HG03135 (cell line): Measurements from ENCODE around the gene ACACA.

ENCODE experiments used
- ATAC-seq: cut with Tn5 transposase; IDR thresholded peaks from one replicate; pipeline ENCODE4 v1.9.1; 2021; ENCODE audit warnings: mild to moderate bottlenecking, moderate library complexity; ENCODE audit not compliant: unreplicated experiment

ACACA gene

DNA sequence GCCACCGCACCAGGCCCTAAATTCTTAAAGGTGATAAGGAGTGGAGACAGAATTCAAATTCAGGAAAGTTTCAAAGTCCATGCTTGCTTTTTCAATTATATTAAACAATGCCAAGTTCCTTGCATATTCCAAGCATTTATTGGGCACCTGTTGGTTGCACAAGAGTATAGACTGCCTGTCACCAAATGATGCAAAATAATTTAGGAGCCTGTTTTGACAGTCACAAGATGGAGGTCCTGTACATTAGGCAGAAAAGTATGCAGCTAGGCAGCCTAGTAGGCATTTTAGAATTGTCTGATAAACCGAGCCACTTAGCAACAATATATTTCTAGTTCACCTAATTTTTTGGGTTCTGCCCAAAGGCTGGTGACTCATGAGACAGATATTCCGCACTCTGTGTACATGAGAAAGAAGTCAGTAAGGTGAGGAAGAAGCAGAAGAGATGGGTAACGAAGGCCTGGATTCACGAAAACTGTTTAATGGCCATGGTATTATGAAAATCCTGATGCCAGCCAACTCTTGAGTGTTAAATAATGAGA, 7.3 kb downstream of the ACACA start:
- no peak for ATAC-seq

- no peak for ATAC-seq
These were observed 13.3 kb downstream of the ACACA start for GRCh38 chr17:37393352-37393751.

GRCh38 chr17:37392024-37392590, 14.5 kb downstream of the ACACA start:
- ATAC-seq, result no peak

DNA sequence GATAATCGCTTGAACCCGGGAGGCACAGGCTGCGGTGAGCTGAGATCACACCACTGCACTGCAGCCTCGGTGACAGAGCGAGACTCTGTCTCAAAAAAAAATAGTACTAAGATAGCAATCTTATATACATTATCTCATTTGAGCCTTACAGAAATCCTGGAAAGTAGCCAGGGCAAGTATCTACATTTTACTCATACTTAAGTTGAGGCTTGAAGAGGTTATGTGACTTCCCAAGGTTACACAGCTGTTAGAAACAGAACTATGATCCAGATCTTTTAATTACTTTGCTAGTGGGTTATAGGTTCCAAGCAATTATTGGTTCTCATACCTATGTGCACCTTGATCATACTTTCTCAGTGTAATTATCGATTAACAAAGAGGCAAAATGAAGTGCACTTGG, 15.5 kb downstream of the ACACA start:
- ATAC-seq, result no peak

GRCh38 chr17:37389160-37389559, 17.5 kb downstream of the ACACA start:
- ATAC-seq, result no peak

DNA sequence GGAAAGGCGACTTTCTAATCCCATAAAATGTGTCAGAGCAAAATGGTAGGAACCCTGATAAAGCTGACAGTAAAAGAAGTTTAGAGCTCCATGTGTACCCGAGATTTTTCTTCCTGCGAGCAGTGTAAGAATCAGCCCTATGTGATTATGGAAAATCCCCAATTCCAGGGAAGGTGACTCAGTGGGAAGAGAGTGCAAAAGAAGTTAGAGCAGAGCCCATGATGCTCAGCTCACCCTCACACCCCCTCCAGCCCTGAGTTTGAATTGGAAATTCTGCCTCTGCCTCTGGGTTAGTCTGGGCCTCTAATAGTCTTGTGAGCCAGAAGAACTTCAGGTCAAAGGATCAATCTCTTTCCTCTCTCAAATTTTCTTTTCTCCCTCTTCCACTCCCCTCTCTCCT, 18.4 kb downstream of the ACACA start:
- no peak for ATAC-seq

DNA sequence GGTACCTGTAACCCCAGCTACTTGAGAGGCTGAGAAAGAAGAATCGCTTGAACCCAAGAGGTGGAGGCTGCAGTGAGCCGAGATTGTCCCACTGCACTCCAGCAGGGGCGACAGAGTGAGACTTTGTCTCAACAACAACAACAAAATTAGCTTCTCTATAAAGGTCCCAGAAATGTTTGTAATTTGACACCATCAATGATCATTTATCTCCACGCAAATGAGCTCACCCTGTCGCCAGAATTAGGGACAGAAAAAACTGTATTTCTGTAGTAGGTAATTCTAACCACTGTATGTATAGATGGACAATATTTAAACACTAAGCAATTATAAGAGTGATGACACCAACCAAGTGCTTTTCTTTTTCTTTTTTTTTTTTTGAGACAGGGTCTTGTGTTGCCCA, 20.2 kb downstream of the ACACA start:
- ATAC-seq, result no peak

- ATAC-seq, result no peak
These were observed 21.1 kb downstream of the ACACA start for GRCh38 chr17:37385474-37385990.

DNA sequence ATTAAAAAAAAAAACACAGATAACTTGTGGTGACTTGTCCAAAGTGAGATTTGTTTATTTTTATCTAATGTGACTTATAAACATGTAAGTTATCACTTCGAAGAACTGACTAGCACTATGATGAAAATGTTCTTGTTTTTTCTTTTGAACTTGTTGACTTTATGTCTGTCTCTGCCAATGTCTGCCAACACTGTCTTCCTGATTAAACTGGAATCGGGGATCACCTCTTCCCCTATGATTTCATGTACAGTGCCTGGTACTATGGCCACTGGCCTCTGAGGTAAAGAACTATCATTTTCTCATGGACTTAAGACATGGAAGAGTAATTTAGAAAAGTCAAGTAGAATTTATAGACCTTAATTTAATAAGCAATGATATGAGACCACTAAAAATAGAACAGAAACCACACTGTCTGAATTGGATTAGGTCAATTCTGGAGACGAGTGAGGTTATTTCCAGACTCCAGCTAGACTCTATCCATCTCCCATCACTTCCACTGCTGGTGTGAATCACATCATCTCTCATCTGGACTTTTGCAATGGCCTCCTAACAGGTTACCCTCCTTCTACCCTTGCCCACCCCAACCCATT, 22.0 kb downstream of the ACACA start:
- no peak for ATAC-seq

GRCh38 chr17:37382056-37382455, 24.6 kb downstream of the ACACA start:
- no peak for ATAC-seq

GRCh38 chr17:37375706-37376105, 30.9 kb downstream of the ACACA start, which contains the start of gene C17orf78:
Gene C17orf78 (plus strand): TSS chr17:37375985. CDS start chr17:37376093, 108 bp downstream.
- ATAC-seq, result no peak

GRCh38 chr17:37373530-37374159, 33.0 kb downstream of the ACACA start:
- ATAC-seq, result peak; percentile 60

DNA sequence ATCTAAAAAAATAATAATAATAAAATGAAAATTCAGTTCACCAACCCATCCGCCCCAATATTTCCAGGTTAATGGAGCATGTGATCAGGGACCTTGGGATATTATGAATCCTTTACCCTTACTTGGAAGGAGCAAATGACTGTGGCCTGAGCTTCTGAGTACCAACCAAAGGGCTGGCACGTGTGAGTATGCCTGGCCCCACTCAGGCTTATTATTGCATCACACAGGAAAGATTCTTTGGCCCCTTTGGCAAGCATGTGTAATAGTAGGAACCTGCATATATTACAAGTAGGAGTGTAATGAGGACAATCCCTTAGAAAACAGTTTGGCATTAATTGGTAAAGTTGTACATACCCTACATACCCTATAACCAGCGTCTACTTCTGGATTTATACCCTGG, 38.1 kb downstream of the ACACA start:
- no peak for ATAC-seq

DNA sequence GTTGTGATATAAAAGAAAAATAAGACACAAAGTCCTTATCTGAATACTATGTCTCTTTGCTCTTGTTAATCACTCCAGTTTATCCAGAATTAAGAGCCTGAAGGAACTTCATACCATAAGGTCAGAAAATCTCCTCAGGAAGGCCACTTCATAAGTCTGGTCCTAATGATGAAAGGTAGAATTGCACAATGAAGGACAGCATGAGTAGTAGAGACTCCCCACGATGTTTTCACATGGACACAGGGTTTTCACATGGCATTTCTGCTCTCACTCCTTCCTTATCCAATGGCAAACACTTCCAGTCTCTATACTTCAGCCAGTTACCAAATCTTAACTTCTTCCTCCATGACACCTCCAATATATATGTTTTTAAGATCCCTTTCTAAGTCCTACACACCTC, 41.0 kb downstream of the ACACA start:
- no peak for ATAC-seq

DNA sequence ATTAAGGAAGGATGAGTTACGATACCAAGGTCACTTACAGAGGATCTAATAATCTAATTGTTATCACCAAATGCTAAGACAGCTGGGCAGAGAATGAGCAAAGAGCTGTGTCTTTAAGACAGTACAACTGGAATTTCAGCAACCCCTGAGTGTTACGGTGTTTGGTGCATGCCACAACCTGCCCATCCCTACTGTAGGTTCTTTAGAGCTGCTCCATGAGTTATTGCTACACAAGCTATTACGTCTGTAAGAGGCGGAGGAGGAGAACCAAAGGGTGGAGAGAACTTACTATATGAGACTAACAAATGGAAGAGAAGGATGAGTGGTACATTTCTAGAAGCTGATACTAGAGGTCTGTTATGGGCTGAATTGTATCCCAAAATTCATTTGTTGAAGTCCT, 45.1 kb downstream of the ACACA start:
- ATAC-seq, result no peak

GRCh38 chr17:37360632-37361031, 46.0 kb downstream of the ACACA start:
- no peak for ATAC-seq

DNA sequence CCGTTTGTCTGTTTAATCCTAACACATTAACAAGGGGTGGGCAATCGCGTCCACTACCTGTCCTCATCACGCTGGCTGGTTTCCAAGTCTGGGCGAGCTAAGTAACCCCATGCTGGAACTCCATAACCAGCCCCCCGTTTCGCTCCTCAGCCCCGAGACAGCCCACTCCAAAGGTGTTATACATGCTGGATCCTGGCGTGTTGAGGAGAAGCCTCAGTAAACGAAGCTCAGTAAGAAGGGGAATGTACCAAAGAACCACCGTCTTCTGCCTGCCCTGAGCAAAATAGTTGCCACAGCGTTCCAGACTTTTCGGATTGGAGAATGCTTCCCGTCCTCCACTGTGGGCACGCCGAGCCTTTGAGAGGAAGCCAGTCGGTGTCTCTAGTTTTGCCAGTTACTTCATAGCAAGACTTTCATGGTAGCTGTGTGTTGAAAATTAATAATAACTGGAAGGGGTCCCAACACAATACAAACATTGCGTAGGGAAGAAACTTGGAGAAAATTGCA, 46.9 kb downstream of the ACACA start:
- ATAC-seq, result no peak

DNA sequence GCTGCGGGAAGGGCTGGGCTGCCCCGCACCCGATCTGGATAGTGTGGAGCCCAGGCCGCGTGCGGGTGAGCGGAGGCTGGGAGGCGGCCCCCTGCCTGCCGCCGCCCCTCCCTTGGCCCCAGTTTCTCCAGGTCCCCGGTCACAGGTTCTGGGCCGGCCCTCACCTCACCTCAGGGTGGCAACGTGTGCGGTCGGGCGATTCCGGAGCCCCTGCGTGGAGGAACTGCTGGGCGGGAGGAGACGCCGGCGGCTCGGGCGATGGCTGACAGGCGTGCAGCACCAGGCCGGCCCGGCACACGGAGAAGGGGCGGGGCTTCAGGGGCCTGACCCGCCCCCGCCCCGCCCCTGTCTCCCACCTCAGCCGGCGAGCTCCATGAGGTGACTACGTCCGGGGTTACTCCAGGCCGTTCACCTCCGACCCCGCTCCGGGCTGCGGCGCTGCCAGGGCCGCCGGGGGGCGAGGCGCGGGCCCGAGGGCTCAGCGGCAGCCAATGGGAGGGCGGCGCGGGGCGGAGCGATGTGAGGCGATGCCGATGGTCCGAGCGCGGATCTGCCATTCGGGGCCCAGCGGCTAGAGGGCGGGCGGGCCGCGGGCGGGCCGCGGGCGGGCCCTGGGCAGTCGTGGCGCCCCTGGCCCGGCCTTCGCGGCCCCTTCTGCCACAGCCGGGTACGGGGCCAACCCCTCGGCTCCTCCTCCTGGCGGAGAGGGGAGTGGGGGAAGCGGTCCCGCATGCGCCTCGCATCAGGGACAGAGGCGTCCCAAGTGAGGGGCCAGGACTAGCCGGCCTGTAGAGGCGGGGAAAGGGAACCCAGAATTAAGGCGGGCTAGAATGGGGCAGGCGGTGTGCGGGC, 47.6 kb downstream of the ACACA start:
- ATAC-seq, result peak; percentile 87

- ATAC-seq, result peak; percentile 27
These were observed 48.4 kb downstream of the ACACA start for GRCh38 chr17:37358098-37358829.
